OCI-LY1 (cell line): ENCODE data around the gene ADAMTS12.

Source experiments
- H2AFZ ChIP-seq: fragments of 200-600 bp; sonication (generic), shearing (Covaris generic); 2 replicates; pipeline ENCODE4 v1.6.0; 2014; ENCODE audit warnings: antibody characterized with exemption, mild to moderate bottlenecking, low read length
- H3F3A ChIP-seq: fragments of 200-600 bp; sonication (generic), shearing (Covaris generic); 2 replicates; pipeline ENCODE4 v1.6.0; 2014; ENCODE audit warnings: mild to moderate bottlenecking, antibody characterized with exemption, low read length, moderate library complexity; ENCODE audit not compliant: insufficient read depth
- H3K27ac ChIP-seq: fragments of 200-600 bp; sonication (generic); 2 replicates; pipeline ENCODE4 v1.5.1; 2014; ENCODE audit warnings: low read length, mixed run types, mild to moderate bottlenecking, low read depth; ENCODE audit not compliant: poor library complexity, severe bottlenecking
- H3K27me3 ChIP-seq: fragments of 200-600 bp; sonication (generic); 2 replicates; pipeline ENCODE4 v1.6.0; 2014; ENCODE audit warnings: antibody characterized with exemption, mild to moderate bottlenecking, low read length, moderate library complexity; ENCODE audit not compliant: insufficient read depth
- H3K36me3 ChIP-seq: fragments of 200-600 bp; sonication (generic); 2 replicates; pipeline ENCODE4 v1.6.1; 2014; ENCODE audit warnings: mild to moderate bottlenecking, antibody characterized with exemption, low read length, moderate library complexity, mixed read lengths; ENCODE audit not compliant: insufficient read depth
- H3K4me1 ChIP-seq: fragments of 200-600 bp; sonication (generic); 2 replicates; pipeline ENCODE4 v1.5.1; 2014; ENCODE audit warnings: mild to moderate bottlenecking, low read length, moderate library complexity; ENCODE audit not compliant: insufficient read depth, severe bottlenecking
- H3K4me2 ChIP-seq: fragments of 200-600 bp; sonication (generic), shearing (Covaris generic); 2 replicates; pipeline ENCODE4 v1.6.1; 2014; ENCODE audit warnings: low read length
- H3K4me3 ChIP-seq: fragments of 200-600 bp; sonication (generic); 2 replicates; pipeline ENCODE4 v1.5.1; 2014; ENCODE audit warnings: low read length, low read depth, mild to moderate bottlenecking, mixed read lengths; ENCODE audit not compliant: poor library complexity, severe bottlenecking
- H3K79me2 ChIP-seq: fragments of 200-600 bp; shearing (Covaris generic); 2 replicates; pipeline ENCODE4 v1.6.1; 2016; ENCODE audit warnings: mixed run types, low read length, mixed read lengths; ENCODE audit not compliant: insufficient read depth
- H3K9ac ChIP-seq: fragments of 200-600 bp; sonication (generic), shearing (Covaris generic); 2 replicates; pipeline ENCODE4 v1.6.1; 2014; ENCODE audit warnings: mild to moderate bottlenecking, low read length, mixed read lengths
- H3K9me2 ChIP-seq: fragments of 200-600 bp; sonication (generic), shearing (Covaris generic); 2 replicates; pipeline ENCODE4 v1.6.1; 2014; ENCODE audit warnings: low read depth, mild to moderate bottlenecking, low read length, mixed read lengths
- H3K9me3 ChIP-seq: fragments of 200-600 bp; shearing (Covaris generic); 2 replicates; pipeline ENCODE4 v1.6.1; 2014; ENCODE audit warnings: low read length, mixed read lengths
- H4K20me1 ChIP-seq: fragments of 200-600 bp; sonication (generic), shearing (Covaris generic); 2 replicates; pipeline ENCODE4 v1.6.0; 2016; ENCODE audit warnings: mild to moderate bottlenecking, low read length; ENCODE audit not compliant: insufficient read depth
- CTCF ChIP-seq: fragments of 200-600 bp; sonication (generic), shearing (Covaris generic); IDR thresholded peaks from 2 replicates; pipeline ENCODE4 v1.5.1; 2017; ENCODE audit warnings: mild to moderate bottlenecking, antibody characterized with exemption, low read length, moderate library complexity, mixed read lengths
- EZH2 ChIP-seq: fragments of 200-600 bp; sonication (generic), shearing (Covaris generic); IDR thresholded peaks from 2 replicates; pipeline ENCODE4 v1.8.0; 2017; ENCODE audit warnings: borderline replicate concordance, mixed run types, mild to moderate bottlenecking, antibody characterized with exemption, low read length, moderate library complexity, mixed read lengths

Gene ADAMTS12

GRCh38 chr5:33934176-33934575 is 42.4 kb upstream of the ADAMTS12 start:
- H3K9me2 ChIP-seq: no peaks in the 10 kb centered on the region
- no peak for TF ChIP-seq CTCF
- no peak for TF ChIP-seq EZH2
- H3K79me2 ChIP-seq: no peaks in the 10 kb centered on the region
- no peaks in the 10 kb centered on the region for H4K20me1 ChIP-seq
- no peak overlapping the region for H2AFZ ChIP-seq
- no peak overlapping the region for H3K4me3 ChIP-seq
- no peaks in the 10 kb centered on the region; the same call in 1 of the 2 replicates for H3K27me3 ChIP-seq
- no peak overlapping the region for H3K9ac ChIP-seq
- no peaks in the 10 kb centered on the region for H3F3A ChIP-seq
- H3K36me3 ChIP-seq: no peaks in the 10 kb centered on the region
- no peaks in the 10 kb centered on the region for H3K4me1 ChIP-seq
- no peak overlapping the region for H3K27ac ChIP-seq
- H3K9me3 ChIP-seq: no peaks in the 10 kb centered on the region
- H3K4me2 ChIP-seq: no peak overlapping the region

- Histone ChIP-seq H3K4me1 (no peaks in the 10 kb centered on the region), H3K79me2 (no peaks in the 10 kb centered on the region), H3K9me3 (no peaks in the 10 kb centered on the region), H2AFZ (no peak overlapping the region), H3K27ac (no peak overlapping the region), H3K4me2 (no peak overlapping the region), H3K9ac (no peak overlapping the region), H3K27me3 (no peaks in the 10 kb centered on the region; the same call in 1 of the 2 replicates), H3K9me2 (no peaks in the 10 kb centered on the region), H3K4me3 (no peak overlapping the region), H3F3A (no peaks in the 10 kb centered on the region), H4K20me1 (no peaks in the 10 kb centered on the region), H3K36me3 (no peaks in the 10 kb centered on the region)
- no peak for TF ChIP-seq EZH2
- TF ChIP-seq CTCF: no peak
These were observed 42.0 kb upstream of the ADAMTS12 start for GRCh38 chr5:33933723-33934169.

GRCh38 chr5:33931136-33931535 is 39.3 kb upstream of the ADAMTS12 start:
- no peaks in the 10 kb centered on the region for H3K9me2 ChIP-seq
- TF ChIP-seq CTCF: no peak
- no peak for TF ChIP-seq EZH2
- H2AFZ ChIP-seq: no peak overlapping the region
- no peak overlapping the region for H3K27ac ChIP-seq
- H3K36me3 ChIP-seq: no peaks in the 10 kb centered on the region
- no peaks in the 10 kb centered on the region for H3K4me1 ChIP-seq
- no peaks in the 10 kb centered on the region for H3K9me3 ChIP-seq
- no peaks in the 10 kb centered on the region for H3K79me2 ChIP-seq
- no peaks in the 10 kb centered on the region for H3F3A ChIP-seq
- H3K4me3 ChIP-seq: no peak overlapping the region
- no peak overlapping the region for H3K9ac ChIP-seq
- H3K4me2 ChIP-seq: no peak overlapping the region
- H3K27me3 ChIP-seq: no peaks in the 10 kb centered on the region; the same call in 1 of the 2 replicates
- H4K20me1 ChIP-seq: no peaks in the 10 kb centered on the region
